ENCODE results near the gene ABCB4. TPM values are rescaled to one million over a fixed set of nuclear protein-coding genes. Genes with fewer than 3 reads are reported as not detected.
"Not testable (repeated sequence)": the region's sequence is repeated elsewhere in the genome, so short reads cannot be mapped to it uniquely, and the experiment has no call there.

Gene ABCB4
- polyA plus RNA-seq, 1 donor (not counting 4 experiments of a cell fraction or from before 2014, with no cell fraction given), result not detected

DNA sequence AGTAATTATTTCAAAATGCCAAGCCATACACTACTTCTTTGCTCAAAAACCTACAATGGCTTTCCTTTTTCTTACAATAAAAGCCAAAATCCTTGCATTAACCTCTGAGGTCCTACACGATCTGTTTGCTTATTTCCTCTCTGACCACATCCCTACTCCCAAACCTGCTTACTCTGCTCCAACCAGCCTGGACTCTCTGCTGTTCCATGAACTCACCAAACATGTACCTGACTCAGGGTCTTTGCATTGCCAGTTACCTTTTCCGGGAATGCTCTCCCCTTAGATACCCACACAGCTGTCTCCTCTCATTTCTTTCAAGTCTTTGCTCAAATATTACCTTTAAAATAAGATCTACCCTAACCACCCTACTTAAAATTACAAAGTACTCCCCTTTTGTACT lies 2.3 kb downstream of the ABCB4 start:
- TF ChIP-seq EZH2 (IDR thresholded peaks at IDR 0.05; ENCODE audit: low read length), result no peak
- TF ChIP-seq CTCF (optimal IDR thresholded peaks at IDR 0.05 in 1 of 3, IDR thresholded peaks at IDR 0.05 in 1 of 3, conservative IDR thresholded peaks at IDR 0.05 in 1 of 3; ENCODE audit: extremely low read depth in 1 of 3, insufficient read depth in 2 of 3, low read length in 3 of 3), result no peak
- Histone ChIP-seq H3K9ac (ENCODE audit: control insufficient read depth, extremely low read depth, insufficient read depth, low read length) (no peak overlapping the region), H2AFZ (ENCODE audit: control insufficient read depth, low read length) (no peak overlapping the region), H3K4me3 (ENCODE audit: control insufficient read depth in 2 of 3, extremely low read depth in 1 of 3, insufficient read depth in 2 of 3, low read depth in 1 of 3, low read length in 3 of 3) (no peak overlapping the region), H3K36me3 (ENCODE audit: control insufficient read depth in 2 of 2, extremely low read depth in 1 of 2, insufficient read depth in 2 of 2, low read length in 2 of 2) (no peaks in the 10 kb centered on the region), H3K4me1 (ENCODE audit: control insufficient read depth, extremely low read depth, insufficient read depth, low read length) (no peaks in the 10 kb centered on the region), H4K20me1 (ENCODE audit: control insufficient read depth, extremely low read depth, insufficient read depth, low read length) (no peaks in the 10 kb centered on the region), H3K27me3 (ENCODE audit: control insufficient read depth, extremely low read depth, insufficient read depth, low read length) (peaks cover 23% of the 10 kb centered on the region), H3K9me1 (ENCODE audit: control insufficient read depth, extremely low read depth, insufficient read depth, low read length) (no peaks in the 10 kb centered on the region), H3K79me2 (ENCODE audit: control insufficient read depth, insufficient read depth, low read length) (no peaks in the 10 kb centered on the region), H3K4me2 (ENCODE audit: control insufficient read depth, extremely low read depth, insufficient read depth, low read depth, low read length) (no peak overlapping the region), H3K27ac (ENCODE audit: control insufficient read depth, insufficient read depth, low read length) (no peak overlapping the region), H3K9me3 (ENCODE audit: control insufficient read depth, low read depth, low read length) (no peaks in the 10 kb centered on the region)
- DNase-seq (ENCODE audit: low read depth, low spot score) (no peak), FAIRE-seq (no peak)
- dilution Hi-C loops (cut with MboI; ENCODE audit: extremely low pct_ligation_motif_present, low sequenced_read_pairs), result no loop called here

GRCh38 chr7:87471473-87471872 lies 4.0 kb downstream of the ABCB4 start:
- H3K27ac ChIP-seq (ENCODE audit: control insufficient read depth, insufficient read depth, low read length), result no peak overlapping the region
- TF ChIP-seq CTCF (optimal IDR thresholded peaks at IDR 0.05 in 1 of 3, IDR thresholded peaks at IDR 0.05 in 1 of 3, conservative IDR thresholded peaks at IDR 0.05 in 1 of 3; ENCODE audit: extremely low read depth in 1 of 3, insufficient read depth in 2 of 3, low read length in 3 of 3) (no peak), EZH2 (IDR thresholded peaks at IDR 0.05; ENCODE audit: low read length) (no peak)
- H3K4me1 ChIP-seq (ENCODE audit: control insufficient read depth, extremely low read depth, insufficient read depth, low read length), result no peaks in the 10 kb centered on the region
- H3K27me3 ChIP-seq (ENCODE audit: control insufficient read depth, extremely low read depth, insufficient read depth, low read length), result peaks cover 20% of the 10 kb centered on the region
- no peak overlapping the region for H3K4me3 ChIP-seq (ENCODE audit: control insufficient read depth in 2 of 3, extremely low read depth in 1 of 3, insufficient read depth in 2 of 3, low read depth in 1 of 3, low read length in 3 of 3)
- no peak for FAIRE-seq
- no peaks in the 10 kb centered on the region for H3K79me2 ChIP-seq (ENCODE audit: control insufficient read depth, insufficient read depth, low read length)
- H3K9ac ChIP-seq (ENCODE audit: control insufficient read depth, extremely low read depth, insufficient read depth, low read length), result no peak overlapping the region
- no peaks in the 10 kb centered on the region for H4K20me1 ChIP-seq (ENCODE audit: control insufficient read depth, extremely low read depth, insufficient read depth, low read length)
- H3K36me3 ChIP-seq (ENCODE audit: control insufficient read depth in 2 of 2, extremely low read depth in 1 of 2, insufficient read depth in 2 of 2, low read length in 2 of 2), result no peaks in the 10 kb centered on the region
- H3K9me1 ChIP-seq (ENCODE audit: control insufficient read depth, extremely low read depth, insufficient read depth, low read length), result no peaks in the 10 kb centered on the region
- no peak overlapping the region for H2AFZ ChIP-seq (ENCODE audit: control insufficient read depth, low read length)
- DNase-seq (ENCODE audit: low read depth, low spot score), result no peak
- no peaks in the 10 kb centered on the region for H3K9me3 ChIP-seq (ENCODE audit: control insufficient read depth, low read depth, low read length)
- no peak overlapping the region for H3K4me2 ChIP-seq (ENCODE audit: control insufficient read depth, extremely low read depth, insufficient read depth, low read depth, low read length)
- dilution Hi-C loops (cut with MboI; ENCODE audit: extremely low pct_ligation_motif_present, low sequenced_read_pairs), result no loop called here

DNA sequence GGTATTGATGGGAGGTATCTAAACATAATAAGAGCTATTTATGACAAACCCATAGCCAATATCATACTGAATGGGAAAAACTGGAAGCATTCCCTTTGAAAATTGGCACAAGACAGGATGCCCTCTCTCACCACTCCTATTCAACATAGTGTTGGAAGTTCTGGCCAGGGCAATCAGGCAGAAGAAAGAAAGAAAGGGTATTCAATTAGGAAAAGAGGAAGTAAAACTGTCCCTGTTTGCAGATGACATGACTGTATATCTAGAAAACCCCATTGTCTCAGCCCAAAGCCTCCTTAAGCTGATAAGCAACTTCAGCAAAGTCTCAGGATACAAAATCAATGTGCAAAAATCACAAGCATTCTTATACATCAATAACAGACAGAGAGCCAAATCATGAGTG lies 6.3 kb downstream of the ABCB4 start:
- H3K27me3 ChIP-seq (ENCODE audit: control insufficient read depth, extremely low read depth, insufficient read depth, low read length); H3K79me2 ChIP-seq (ENCODE audit: control insufficient read depth, insufficient read depth, low read length); H3K9ac ChIP-seq (ENCODE audit: control insufficient read depth, extremely low read depth, insufficient read depth, low read length); H3K9me1 ChIP-seq (ENCODE audit: control insufficient read depth, extremely low read depth, insufficient read depth, low read length); H2AFZ ChIP-seq (ENCODE audit: control insufficient read depth, low read length); H3K36me3 ChIP-seq (ENCODE audit: control insufficient read depth in 2 of 2, extremely low read depth in 1 of 2, insufficient read depth in 2 of 2, low read length in 2 of 2); H3K27ac ChIP-seq (ENCODE audit: control insufficient read depth, insufficient read depth, low read length); DNase-seq (ENCODE audit: low read depth, low spot score); dilution Hi-C loops (cut with MboI; ENCODE audit: extremely low pct_ligation_motif_present, low sequenced_read_pairs); FAIRE-seq; H3K4me2 ChIP-seq (ENCODE audit: control insufficient read depth, extremely low read depth, insufficient read depth, low read depth, low read length); H3K4me1 ChIP-seq (ENCODE audit: control insufficient read depth, extremely low read depth, insufficient read depth, low read length); H3K9me3 ChIP-seq (ENCODE audit: control insufficient read depth, low read depth, low read length); H4K20me1 ChIP-seq (ENCODE audit: control insufficient read depth, extremely low read depth, insufficient read depth, low read length); H3K4me3 ChIP-seq (ENCODE audit: control insufficient read depth in 2 of 3, extremely low read depth in 1 of 3, insufficient read depth in 2 of 3, low read depth in 1 of 3, low read length in 3 of 3): not testable (repeated sequence)

DNA sequence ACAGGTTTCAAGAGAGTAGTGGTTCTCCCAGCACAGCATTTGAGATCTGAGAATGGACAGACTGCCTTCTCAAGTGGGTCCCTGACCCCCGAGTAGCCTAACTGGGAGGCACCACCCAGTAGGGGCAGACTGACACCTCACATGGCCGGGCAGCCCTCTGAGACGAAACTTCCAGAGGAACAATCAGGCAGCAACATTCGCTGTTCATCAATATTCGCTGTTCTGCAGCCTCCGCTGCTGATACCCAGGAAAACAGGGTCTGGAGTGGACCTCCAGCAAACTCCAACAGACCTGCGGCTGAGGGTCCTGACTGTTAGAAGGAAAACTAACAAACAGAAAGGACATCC lies 10.0 kb downstream of the ABCB4 start:
- H3K4me3 ChIP-seq (ENCODE audit: control insufficient read depth in 2 of 3, extremely low read depth in 1 of 3, insufficient read depth in 2 of 3, low read depth in 1 of 3, low read length in 3 of 3); H3K9ac ChIP-seq (ENCODE audit: control insufficient read depth, extremely low read depth, insufficient read depth, low read length); H3K9me3 ChIP-seq (ENCODE audit: control insufficient read depth, low read depth, low read length); H3K9me1 ChIP-seq (ENCODE audit: control insufficient read depth, extremely low read depth, insufficient read depth, low read length); H3K4me1 ChIP-seq (ENCODE audit: control insufficient read depth, extremely low read depth, insufficient read depth, low read length); H3K27me3 ChIP-seq (ENCODE audit: control insufficient read depth, extremely low read depth, insufficient read depth, low read length); H3K27ac ChIP-seq (ENCODE audit: control insufficient read depth, insufficient read depth, low read length); H3K36me3 ChIP-seq (ENCODE audit: control insufficient read depth in 2 of 2, extremely low read depth in 1 of 2, insufficient read depth in 2 of 2, low read length in 2 of 2); H4K20me1 ChIP-seq (ENCODE audit: control insufficient read depth, extremely low read depth, insufficient read depth, low read length); FAIRE-seq; H2AFZ ChIP-seq (ENCODE audit: control insufficient read depth, low read length); DNase-seq (ENCODE audit: low read depth, low spot score); H3K4me2 ChIP-seq (ENCODE audit: control insufficient read depth, extremely low read depth, insufficient read depth, low read depth, low read length); H3K79me2 ChIP-seq (ENCODE audit: control insufficient read depth, insufficient read depth, low read length); dilution Hi-C loops (cut with MboI; ENCODE audit: extremely low pct_ligation_motif_present, low sequenced_read_pairs): not testable (repeated sequence)

All from keratinocyte (primary cell).